SK-N-SH (cell line): ENCODE measurements around the gene MAPKAP1. TPM values are rescaled to one million over a fixed set of nuclear protein-coding genes. Genes with fewer than 3 reads are reported as not detected.

Source experiments
- CTCF ChIA-PET: fragments of 300-600, 350-600 bp; formaldehyde crosslinking; extraction: SDS; loops from one replicate; lab custom pipeline; 2021; lab: Yijun Ruan, JAX
- POLR2A ChIA-PET: fragments of 350-600 bp; sonication (Branson Sonifier 250); formaldehyde crosslinking; extraction: SDS; loops from one replicate; lab custom pipeline; 2020; ENCODE audit warnings: antibody characterized with exemption, inconsistent platforms; lab: Yijun Ruan, JAX
- DNase-seq: peaks from one replicate; pipeline ENCODE4 v3.0.0; 2012
- H2AFZ ChIP-seq: fragments of 200-600 bp; sonication (generic); 2 replicates; pipeline ENCODE4 v1.8.1; 2016; ENCODE audit warnings: antibody characterized with exemption, mild to moderate bottlenecking, low read depth
- H3F3A ChIP-seq: fragments of 200-600 bp; sonication (generic); replicated peaks from 2 replicates; pipeline ENCODE3; 2016; ENCODE audit warnings: antibody characterized with exemption, mild to moderate bottlenecking; ENCODE audit not compliant: insufficient read depth
- H3K27ac ChIP-seq, 2 experiments: fragments of 200-500 bp in 1 of 2; fragments of 200-600 bp in 1 of 2; sonication (Bioruptor generic) in 1 of 2; sonication (generic), shearing (Covaris generic) in 1 of 2; 2 replicates each; pipeline versions ENCODE4 v1.5.1 to v1.6.1; 2014 to 2016; ENCODE audit warnings: low read depth in 2 of 2, inconsistent platforms in 1 of 2, low read length in 1 of 2, mild to moderate bottlenecking in 1 of 2, mixed read lengths in 1 of 2
- H3K27me3 ChIP-seq: fragments of 200-600 bp; sonication (generic), shearing (Covaris generic); 2 replicates; pipeline ENCODE4 v1.6.1; 2016; ENCODE audit warnings: mixed run types; ENCODE audit not compliant: insufficient read depth
- H3K36me3 ChIP-seq, 2 experiments: fragments of 200-500 bp in 1 of 2; fragments of 200-600 bp in 1 of 2; sonication (Bioruptor generic) in 1 of 2; sonication (generic) in 1 of 2; replicated peaks in 1 of 2; 2 replicates each; pipeline versions ENCODE3 to v1.5.1; 2014 to 2016; ENCODE audit warnings: low read length in 1 of 2, mild to moderate bottlenecking in 1 of 2; ENCODE audit not compliant: insufficient read depth in 2 of 2, control insufficient read depth in 1 of 2
- H3K4me1 ChIP-seq, 2 experiments: fragments of 200-500 bp in 1 of 2; fragments of 200-600 bp in 1 of 2; sonication (Bioruptor generic) in 1 of 2; sonication (generic), shearing (Covaris generic) in 1 of 2; 2 replicates each; pipeline versions ENCODE4 v1.5.1 to v1.6.1; 2014 to 2016; ENCODE audit warnings: low read depth in 1 of 2, low read length in 1 of 2, mixed run types in 1 of 2; ENCODE audit not compliant: insufficient read depth in 2 of 2, control insufficient read depth in 1 of 2
- H3K4me2 ChIP-seq: fragments of 200-600 bp; sonication (generic), shearing (Covaris generic); 2 replicates; pipeline ENCODE4 v1.6.1; 2017; ENCODE audit warnings: mixed run types
- H3K4me3 ChIP-seq, 2 experiments: fragments of 200-500 bp in 1 of 2; fragments of 200-600 bp in 1 of 2; sonication (Bioruptor generic) in 1 of 2; sonication (generic), shearing (Covaris generic) in 1 of 2; 2 replicates each; pipeline versions ENCODE4 v1.5.1 to v1.8.1; 2014 to 2016; ENCODE audit warnings: low read depth in 2 of 2, inconsistent platforms in 1 of 2, low read length in 1 of 2, mild to moderate bottlenecking in 1 of 2, mixed read lengths in 1 of 2, moderate library complexity in 1 of 2
- H3K79me2 ChIP-seq: fragments of 200-600 bp; sonication (generic); 2 replicates; pipeline ENCODE4 v1.8.1; 2017; ENCODE audit warnings: mild to moderate bottlenecking; ENCODE audit not compliant: insufficient read depth
- H3K9ac ChIP-seq: fragments of 200-600 bp; sonication (generic); 2 replicates; pipeline ENCODE4 v1.6.1; 2017; ENCODE audit warnings: mixed run types
- H3K9me2 ChIP-seq: fragments of 200-600 bp; sonication (generic); 2 replicates; pipeline ENCODE4 v1.6.1; 2017; ENCODE audit warnings: mixed run types
- H3K9me3 ChIP-seq: fragments of 200-600 bp; sonication (generic); 2 replicates; pipeline ENCODE4 v1.6.1; 2017; ENCODE audit warnings: mixed run types, mild to moderate bottlenecking, moderate library complexity
- H4K20me1 ChIP-seq: fragments of 200-600 bp; sonication (generic); 2 replicates; pipeline ENCODE4 v1.6.1; 2017; ENCODE audit warnings: mild to moderate bottlenecking, mixed run types; ENCODE audit not compliant: insufficient read depth
- CTCF ChIP-seq: fragments of 200-600 bp; sonication (generic); IDR thresholded peaks from 2 replicates; pipeline ENCODE4 v1.6.1; 2017; ENCODE audit warnings: antibody characterized with exemption, mild to moderate bottlenecking, moderate library complexity
- EZH2phosphoT487 ChIP-seq: fragments of 200-600 bp; sonication (generic); IDR thresholded peaks from 2 replicates; pipeline ENCODE4 v1.6.1; 2017; ENCODE audit warnings: low read depth, mixed run types, mild to moderate bottlenecking, antibody characterized with exemption, moderate library complexity, borderline replicate concordance
- FOSL2 ChIP-seq: IDR thresholded peaks from 2 replicates; pipeline ENCODE4 v1.4.0; 2012; ENCODE audit warnings: low read depth, mild to moderate bottlenecking, moderate library complexity, borderline replicate concordance
- FOXJ3 ChIP-seq: sonication (generic); formaldehyde crosslinking; IDR thresholded peaks from 2 replicates; pipeline ENCODE4 v1.5.1; 2020; ENCODE audit warnings: mild to moderate bottlenecking, missing genetic modification reagents
- FOXM1 ChIP-seq: IDR thresholded peaks from 2 replicates; pipeline ENCODE4 v1.4.0; 2012; ENCODE audit warnings: low read depth, mild to moderate bottlenecking
- IRF3 ChIP-seq: fragments of 150-350 bp; IDR thresholded peaks from 2 replicates; pipeline ENCODE4 v1.6.1; 2016; ENCODE audit warnings: mild to moderate bottlenecking, low read depth, low read length
- JUND ChIP-seq: IDR thresholded peaks from 2 replicates; pipeline ENCODE4 v1.4.0; 2012
- MAX ChIP-seq: IDR thresholded peaks from 2 replicates; pipeline ENCODE4 v1.4.0; 2012; ENCODE audit warnings: low read depth
- NFIC ChIP-seq: IDR thresholded peaks from 2 replicates; pipeline ENCODE4 v1.4.0; 2012; ENCODE audit warnings: borderline replicate concordance
- PBX3 ChIP-seq: IDR thresholded peaks from 2 replicates; pipeline ENCODE4; 2012
- REST ChIP-seq: IDR thresholded peaks from 2 replicates; pipeline ENCODE4 v1.6.1; 2012; ENCODE audit warnings: mild to moderate bottlenecking, low read depth, low read length, moderate library complexity
- SIN3A ChIP-seq: IDR thresholded peaks from 2 replicates; pipeline ENCODE4 v1.6.1; 2012; ENCODE audit warnings: low read depth, mild to moderate bottlenecking, low read length, moderate library complexity, borderline replicate concordance
- SMC3 ChIP-seq: IDR thresholded peaks from 2 replicates; pipeline ENCODE4 v1.6.1; 2012; ENCODE audit warnings: low read depth, low read length, improper control_type of control experiment
- TAF1 ChIP-seq: IDR thresholded peaks from 2 replicates; pipeline ENCODE4 v1.6.1; 2012; ENCODE audit warnings: low read depth, mild to moderate bottlenecking, low read length, moderate library complexity, borderline replicate concordance
- TCF12 ChIP-seq: IDR thresholded peaks from 2 replicates; pipeline ENCODE4 v1.4.0; 2012
- TEAD4 ChIP-seq: IDR thresholded peaks from 2 replicates; pipeline ENCODE4 v1.4.0; 2012; ENCODE audit warnings: mild to moderate bottlenecking, borderline replicate concordance; ENCODE audit not compliant: insufficient read depth
- USF1 ChIP-seq: IDR thresholded peaks from 2 replicates; pipeline ENCODE4 v1.4.0; 2012; ENCODE audit warnings: low read depth, borderline replicate concordance
- WGBS: methylation state at CpG from one replicate; pipeline ENCODE4 v1.1.6; 2017; ENCODE audit warnings: low lambda C conversion rate; 5-methylcytosine and 5-hydroxymethylcytosine counted together
- polyA plus RNA-seq, 3 experiments: library from polyadenylated mRNA; depleted of rRNA; stranded (reverse); fragments of >200 nt; gene quantifications; 2 replicates each; pipeline ENCODE4 v1.2.3, GENCODE V29; 2012

MAPKAP1 gene
- polyA plus RNA-seq, 1 of the 3 experiments (the other 2 are of a cell fraction), result 117 TPM

GRCh38 chr9:125540497-125540896 lies 166.5 kb downstream of the MAPKAP1 start:
- H4K20me1 ChIP-seq, result no peaks in the 10 kb centered on the region; the same call in 1 of the 2 replicates
- peaks cover 25% of the 10 kb centered on the region for H3F3A ChIP-seq
- CTCF ChIA-PET, result interaction anchor here (1.1 to 5.2 kb wide), 6 partner anchors 8 to 132 kb away, joined by 3 to 26 read pairs (median 4); no protein-coding TSS in a partner anchor
- H3K4me3 ChIP-seq, result no peak overlapping the region
- no peaks in the 10 kb centered on the region for H3K9me2 ChIP-seq
- POLR2A ChIA-PET, result no interaction called here
- 47% methylated on average over 3 of the region's 3 CpGs for WGBS
- H3K4me2 ChIP-seq, result no peak overlapping the region
- H3K4me1 ChIP-seq, result peaks cover 43 to 59% of the 10 kb centered on the region in 2 experiments
- H3K27ac ChIP-seq, result peak overlapping the region in 1 of 2 experiments; percentile 46; a peak in 3 of 4 replicates
- no peaks in the 10 kb centered on the region for H3K27me3 ChIP-seq
- no peak overlapping the region for H3K9ac ChIP-seq
- no peak for DNase-seq
- H3K79me2 ChIP-seq, result peaks cover 5% of the 10 kb centered on the region; the same call in 1 of the 2 replicates
- TF ChIP-seq FOXJ3 (CRISPR knock-in tag) (no peak), FOSL2 (peak; percentile 63), JUND (peak; percentile 17; the same call in 1 of the 2 replicates), USF1 (no peak), NFIC (peak; percentile 39; the same call in 1 of the 2 replicates), TCF12 (peak; percentile 64; the same call in 1 of the 2 replicates)
- TF ChIP-seq, all 33 proteins: peak for 4
- Histone ChIP-seq H2AFZ (no peak overlapping the region), H3K36me3 (peaks cover 0 to 4% of the 10 kb centered on the region in 2 experiments), H3K9me3 (no peaks in the 10 kb centered on the region)

- CTCF ChIA-PET, result interaction anchor here (5.2 kb wide), 1 partner anchor 130 kb away, joined by 26 read pairs; no protein-coding TSS in a partner anchor
- H3K9ac ChIP-seq, result no peak overlapping the region
- TF ChIP-seq IRF3 (no peak), CTCF (no peak), FOSL2 (peak; percentile 87), FOXM1 (peak; percentile 86), SMC3 (no peak), PBX3 (peak; percentile 75), REST (no peak), TEAD4 (peak; percentile 83), MAX (peak; percentile 78), FOXJ3 (CRISPR knock-in tag) (no peak), JUND (peak; percentile 90), SIN3A (no peak), EZH2phosphoT487 (no peak), TAF1 (no peak; the same call in 1 of the 2 replicates)
Measured at GRCh38 chr9:125538092-125538473, 168.9 kb downstream of the MAPKAP1 start.

More at GRCh38 chr9:125538092-125538473, 168.9 kb downstream of the MAPKAP1 start:
- Histone ChIP-seq H3K9me3 (no peaks in the 10 kb centered on the region), H3K79me2 (no peaks in the 10 kb centered on the region), H3K4me3 (peak overlapping the region in 1 of 2 experiments; percentile 19; a peak in 1 of 4 replicates), H3K4me2 (peak overlapping the region; percentile 50), H3K36me3 (peaks cover 2 to 4% of the 10 kb centered on the region in 2 experiments), H4K20me1 (no peaks in the 10 kb centered on the region), H3F3A (peaks cover 18% of the 10 kb centered on the region), H3K9me2 (no peaks in the 10 kb centered on the region), H3K27me3 (no peaks in the 10 kb centered on the region), H2AFZ (no peak overlapping the region), H3K4me1 (peaks cover 36 to 49% of the 10 kb centered on the region in 2 experiments), H3K27ac (peak overlapping the region; percentile 20 to 87; a peak in 3 of 4 replicates)
- POLR2A ChIA-PET, result no interaction called here
- WGBS, result 7% methylated on average over 2 of the region's 2 CpGs
- DNase-seq, result no peak
